ENCODE measurements around the gene ZSCAN22. TPM values are rescaled to one million over a fixed set of nuclear protein-coding genes. Genes with fewer than 3 reads are reported as not detected.
"Not testable (repeated sequence)": the region's sequence is repeated elsewhere in the genome, so short reads cannot be mapped to it uniquely, and the experiment has no call there.

Gene ZSCAN22
- total RNA-seq, 2 donors from 2014 or later, result 1.5 to 1.7 TPM

- ATAC-seq (no peak), DNase-seq (no peak)
- H3K9me3 ChIP-seq (ENCODE audit: control insufficient read depth, low read length, poor library complexity, severe bottlenecking), result no peaks in the 10 kb centered on the region
- Mint-ChIP-seq H3K27ac (no peak overlapping the region), H3K27me3 (no peaks in the 10 kb centered on the region), H3K4me3 (peak overlapping the region; percentile 36), H3K36me3 (ENCODE audit: low read depth) (no peaks in the 10 kb centered on the region), H3K4me1 (peaks cover 7% of the 10 kb centered on the region)
These were observed 30.8 kb downstream of the ZSCAN22 start for GRCh38 chr19:58357481-58358145.

- DNase-seq (no peak), ATAC-seq (no peak)
- peak overlapping the region; percentile 94 for H3K4me3 Mint-ChIP-seq
- no peaks in the 10 kb centered on the region for H3K9me3 ChIP-seq (ENCODE audit: control insufficient read depth, low read length, poor library complexity, severe bottlenecking)
- H3K4me1 Mint-ChIP-seq, result peaks cover 11% of the 10 kb centered on the region
- H3K27me3 Mint-ChIP-seq, result no peaks in the 10 kb centered on the region
- no peaks in the 10 kb centered on the region for H3K36me3 Mint-ChIP-seq (ENCODE audit: low read depth)
- H3K27ac Mint-ChIP-seq, result peak overlapping the region; percentile 87
These were observed 35.1 kb downstream of the ZSCAN22 start for GRCh38 chr19:58361900-58362271.

GRCh38 chr19:58362272-58362994 lies 35.6 kb downstream of the ZSCAN22 start, which contains the start of gene ZNF497:
ZNF497 (minus strand) TSS chr19:58362751; CDS start chr19:58357635, 5,116 bp downstream.
- Mint-ChIP-seq H3K27me3 (no peaks in the 10 kb centered on the region), H3K27ac (peak within 1 kb of the TSS; percentile 87), H3K4me3 (peak within 1 kb of the TSS; percentile 94), H3K36me3 (ENCODE audit: low read depth) (no peaks in the 10 kb centered on the region), H3K4me1 (peaks cover 11% of the 10 kb centered on the region)
- ATAC-seq (peak; percentile 94), DNase-seq (peak; percentile 89 to 93 (median 91))
- no peaks in the 10 kb centered on the region for H3K9me3 ChIP-seq (ENCODE audit: control insufficient read depth, low read length, poor library complexity, severe bottlenecking)

GRCh38 chr19:58364146-58364545 lies 37.4 kb downstream of the ZSCAN22 start:
- no peak overlapping the region for H3K4me3 Mint-ChIP-seq
- peaks cover 11% of the 10 kb centered on the region for H3K4me1 Mint-ChIP-seq
- no peaks in the 10 kb centered on the region for H3K9me3 ChIP-seq (ENCODE audit: control insufficient read depth, low read length, poor library complexity, severe bottlenecking)
- H3K27me3 Mint-ChIP-seq, result no peaks in the 10 kb centered on the region
- ATAC-seq (no peak), DNase-seq (no peak)
- no peaks in the 10 kb centered on the region for H3K36me3 Mint-ChIP-seq (ENCODE audit: low read depth)
- H3K27ac Mint-ChIP-seq, result no peak overlapping the region

- no peaks in the 10 kb centered on the region for H3K27me3 Mint-ChIP-seq
- no peaks in the 10 kb centered on the region for H3K36me3 Mint-ChIP-seq (ENCODE audit: low read depth)
- H3K4me3 Mint-ChIP-seq, result no peak overlapping the region
- H3K4me1 Mint-ChIP-seq, result peaks cover 10% of the 10 kb centered on the region
- H3K27ac Mint-ChIP-seq, result no peak overlapping the region
- no peaks in the 10 kb centered on the region for H3K9me3 ChIP-seq (ENCODE audit: control insufficient read depth, low read length, poor library complexity, severe bottlenecking)
- DNase-seq (no peak), ATAC-seq (no peak)
These were observed 40.0 kb downstream of the ZSCAN22 start for GRCh38 chr19:58366585-58367430.

- peaks cover 3% of the 10 kb centered on the region for H3K4me1 Mint-ChIP-seq
- H3K27ac Mint-ChIP-seq, result no peak overlapping the region
These were observed 41.1 kb downstream of the ZSCAN22 start for GRCh38 chr19:58367698-58368454.

GRCh38 chr19:58368561-58369360 lies 42.0 kb downstream of the ZSCAN22 start:
- no peaks in the 10 kb centered on the region for H3K36me3 Mint-ChIP-seq (ENCODE audit: low read depth)
- H3K9me3 ChIP-seq (ENCODE audit: control insufficient read depth, low read length, poor library complexity, severe bottlenecking), result no peaks in the 10 kb centered on the region
- ATAC-seq (no peak), DNase-seq (no peak)
- peaks cover 2% of the 10 kb centered on the region for H3K4me1 Mint-ChIP-seq
- H3K27ac Mint-ChIP-seq, result no peak overlapping the region
- no peaks in the 10 kb centered on the region for H3K27me3 Mint-ChIP-seq
- no peak overlapping the region for H3K4me3 Mint-ChIP-seq

More at GRCh38 chr19:58367698-58368454, 41.1 kb downstream of the ZSCAN22 start:
- Mint-ChIP-seq H3K36me3 (ENCODE audit: low read depth) (no peaks in the 10 kb centered on the region), H3K4me3 (no peak overlapping the region), H3K27me3 (no peaks in the 10 kb centered on the region)
- no peak for DNase-seq
- no peaks in the 10 kb centered on the region for H3K9me3 ChIP-seq (ENCODE audit: control insufficient read depth, low read length, poor library complexity, severe bottlenecking)
- no peak for ATAC-seq

- Mint-ChIP-seq H3K4me1 (no peaks in the 10 kb centered on the region), H3K27ac (no peak overlapping the region), H3K36me3 (ENCODE audit: low read depth) (no peaks in the 10 kb centered on the region), H3K27me3 (no peaks in the 10 kb centered on the region), H3K4me3 (no peak overlapping the region)
- DNase-seq (no peak), ATAC-seq (no peak)
- H3K9me3 ChIP-seq (ENCODE audit: control insufficient read depth, low read length, poor library complexity, severe bottlenecking), result no peaks in the 10 kb centered on the region
These were observed 45.7 kb downstream of the ZSCAN22 start for GRCh38 chr19:58372311-58373133.

GRCh38 chr19:58374200-58374599 lies 47.4 kb downstream of the ZSCAN22 start:
- no peak for ATAC-seq
- no peak for DNase-seq
- no peaks in the 10 kb centered on the region for H3K27me3 Mint-ChIP-seq
- H3K36me3 Mint-ChIP-seq (ENCODE audit: low read depth), result no peaks in the 10 kb centered on the region
- no peak overlapping the region for H3K27ac Mint-ChIP-seq
- no peak overlapping the region for H3K4me3 Mint-ChIP-seq
- H3K4me1 Mint-ChIP-seq, result no peaks in the 10 kb centered on the region
- no peaks in the 10 kb centered on the region for H3K9me3 ChIP-seq (ENCODE audit: control insufficient read depth, low read length, poor library complexity, severe bottlenecking)

- peaks cover 13% of the 10 kb centered on the region for H3K4me1 Mint-ChIP-seq
These were observed 49.9 kb downstream of the ZSCAN22 start for GRCh38 chr19:58376724-58377123.

GRCh38 chr19:58379246-58379645 lies 52.5 kb downstream of the ZSCAN22 start:
- Mint-ChIP-seq H3K4me3 (peak overlapping the region; percentile 98), H3K27ac (peak overlapping the region; percentile 97), H3K36me3 (ENCODE audit: low read depth) (no peaks in the 10 kb centered on the region), H3K4me1 (peaks cover 17% of the 10 kb centered on the region), H3K27me3 (no peaks in the 10 kb centered on the region)
- H3K9me3 ChIP-seq (ENCODE audit: control insufficient read depth, low read length, poor library complexity, severe bottlenecking), result no peaks in the 10 kb centered on the region
- ATAC-seq (no peak), DNase-seq (no peak)

More at GRCh38 chr19:58376724-58377123, 49.9 kb downstream of the ZSCAN22 start:
- ATAC-seq; DNase-seq; H3K4me3 Mint-ChIP-seq; H3K9me3 ChIP-seq (ENCODE audit: control insufficient read depth, low read length, poor library complexity, severe bottlenecking); H3K36me3 Mint-ChIP-seq (ENCODE audit: low read depth); H3K27ac Mint-ChIP-seq; H3K27me3 Mint-ChIP-seq: not testable (repeated sequence)

Measured in T-helper 17 cell (primary cell).